CD4-positive, CD25-positive, alpha-beta regulatory T cell (primary cell): Measurements from ENCODE around the gene TMEM181. TPM values are rescaled to one million over a fixed set of nuclear protein-coding genes. Genes with fewer than 3 reads are reported as not detected.
A peak's percentile ranks its signal among the peaks of the same experiment; 100 is the strongest.

ENCODE experiments used
- ATAC-seq, 2 donors: fragments of 150-1000 bp; cut with Tn5 transposase; one replicate each; pipeline ENCODE4 v1.10.0; 2021; ENCODE audit warnings: low read depth in 2 of 2, moderate number of reproducible peaks in 2 of 2, moderate library complexity in 1 of 2
- DNase-seq, 3 donors: peaks; one replicate each; pipeline versions ENCODE4 v3.0.0 to v3.0.0-alpha.2; 2012 to 2022; ENCODE audit warnings: mixed read lengths in 1 of 3
- H3K27ac ChIP-seq: one replicate; pipeline ENCODE4 v1.7.0; 2013; ENCODE audit warnings: mild to moderate bottlenecking, low read length; ENCODE audit not compliant: insufficient read depth, poor library complexity, severe bottlenecking
- H3K27me3 ChIP-seq: one replicate; pipeline ENCODE4 v1.7.0; 2013; ENCODE audit warnings: low read length; ENCODE audit not compliant: control insufficient read depth, insufficient read depth
- H3K36me3 ChIP-seq: one replicate; pipeline ENCODE4 v1.7.0; 2013; ENCODE audit warnings: mild to moderate bottlenecking, low read length, moderate library complexity; ENCODE audit not compliant: control insufficient read depth, insufficient read depth
- H3K4me1 ChIP-seq: 2 replicates; pipeline ENCODE4 v1.7.0; 2013; ENCODE audit warnings: mild to moderate bottlenecking, low read length; ENCODE audit not compliant: insufficient read depth, control insufficient read depth, poor library complexity, severe bottlenecking
- H3K4me3 ChIP-seq: one replicate; pipeline ENCODE4 v1.7.0; 2013; ENCODE audit warnings: low read depth, mild to moderate bottlenecking, low read length, moderate library complexity
- H3K9me3 ChIP-seq, 2 experiments: 1 replicate in 1 of 2; 2 replicates in 1 of 2; pipeline ENCODE4 v1.7.0; 2013; ENCODE audit warnings: low read length in 2 of 2, mild to moderate bottlenecking in 1 of 2, moderate library complexity in 1 of 2; ENCODE audit not compliant: control insufficient read depth in 2 of 2
- H3K27ac Mint-ChIP-seq, 3 donors: one replicate each; pipeline ENCODE4 v1.8.0; 2020 to 2022; ENCODE audit warnings: mild to moderate bottlenecking in 3 of 3, mixed read lengths in 3 of 3, moderate library complexity in 2 of 3
- H3K27me3 Mint-ChIP-seq: one replicate; pipeline ENCODE4 v1.8.0; 2022; ENCODE audit warnings: mild to moderate bottlenecking, mixed read lengths
- H3K36me3 Mint-ChIP-seq: one replicate; pipeline ENCODE4 v1.8.0; 2020; ENCODE audit warnings: mixed read lengths
- H3K4me1 Mint-ChIP-seq, 4 donors: one replicate each; pipeline ENCODE4 v1.8.0; 2020 to 2022; ENCODE audit warnings: mixed read lengths in 4 of 4, mild to moderate bottlenecking in 1 of 4
- H3K4me3 Mint-ChIP-seq, 4 donors: one replicate each; pipeline ENCODE4 v1.8.0; 2020 to 2022; ENCODE audit warnings: mild to moderate bottlenecking in 4 of 4, mixed read lengths in 4 of 4, moderate library complexity in 3 of 4
- H3K9me3 Mint-ChIP-seq, 7 donors: one replicate each; pipeline ENCODE4 v1.8.0; 2020 to 2022; ENCODE audit warnings: mixed read lengths in 7 of 7, mild to moderate bottlenecking in 3 of 7, moderate library complexity in 2 of 7
- polyA plus RNA-seq, 4 donors: library from polyadenylated mRNA; unstranded; fragments of 300-500 nt; fragmentation: Illumina TruSeq; gene quantifications; one replicate each; pipeline ENCODE4 v1.2.3, GENCODE V29; 2021
- total RNA-seq: library from RNA; stranded (reverse); gene quantifications from one replicate; pipeline ENCODE4 v1.2.3, GENCODE V29; 2022

The TMEM181 gene
- total and polyA plus RNA-seq, 5 donors from 2014 or later: 4.9 to 21.2 (median 5.6) TPM

- H3K27me3 Mint-ChIP-seq: peaks cover 10% of the 10 kb centered on the region
- H3K27ac ChIP-seq: peak overlapping the region; percentile 85
- H3K4me1 Mint-ChIP-seq: peaks cover 23 to 47% (median 38%) of the 10 kb centered on the region in 4 donors
- H3K4me1 ChIP-seq: peaks cover 36% of the 10 kb centered on the region
- peak overlapping the region; percentile 46 to 87 (median 72) for H3K27ac Mint-ChIP-seq
- DNase-seq (no peak), ATAC-seq (no peak)
- no peaks in the 10 kb centered on the region for H3K27me3 ChIP-seq
- no peaks in the 10 kb centered on the region for H3K36me3 ChIP-seq
- H3K4me3 Mint-ChIP-seq: peak overlapping the region; percentile 83 to 97 (median 86)
- H3K9me3 ChIP-seq: no peaks in the 10 kb centered on the region
- no peaks in the 10 kb centered on the region for H3K9me3 Mint-ChIP-seq
- peaks cover 8% of the 10 kb centered on the region for H3K36me3 Mint-ChIP-seq
- peak overlapping the region; percentile 86 for H3K4me3 ChIP-seq
Measured at GRCh38 chr6:158559338-158559894, 475 bp upstream of the TMEM181 start.

- peaks cover 48% of the 10 kb centered on the region for H3K4me1 ChIP-seq
- H3K36me3 ChIP-seq: no peaks in the 10 kb centered on the region
- Mint-ChIP-seq H3K9me3 (no peaks in the 10 kb centered on the region), H3K27me3 (peaks cover 6% of the 10 kb centered on the region), H3K4me1 (peaks cover 24 to 60% (median 42%) of the 10 kb centered on the region in 4 donors), H3K36me3 (peaks cover 15% of the 10 kb centered on the region), H3K27ac (peak overlapping the region; percentile 86 to 97 (median 92)), H3K4me3 (peak overlapping the region; percentile 95 to 98 (median 96))
- no peaks in the 10 kb centered on the region for H3K9me3 ChIP-seq
- DNase-seq: no peak
- H3K4me3 ChIP-seq: peak overlapping the region; percentile 80
- no peaks in the 10 kb centered on the region for H3K27me3 ChIP-seq
- ATAC-seq: no peak
- peak overlapping the region; percentile 85 for H3K27ac ChIP-seq
Measured at GRCh38 chr6:158560836-158561320, 987 bp downstream of the TMEM181 start.

GRCh38 chr6:158561321-158561884 lies 1.5 kb downstream of the TMEM181 start:
- ATAC-seq: no peak
- no peak for DNase-seq
- H3K4me1 Mint-ChIP-seq: peaks cover 24 to 66% (median 47%) of the 10 kb centered on the region in 4 donors
- Histone ChIP-seq H3K9me3 (no peaks in the 10 kb centered on the region), H3K4me3 (peak overlapping the region; percentile 80), H3K27me3 (no peaks in the 10 kb centered on the region), H3K4me1 (peaks cover 48% of the 10 kb centered on the region), H3K27ac (no peak overlapping the region), H3K36me3 (no peaks in the 10 kb centered on the region)
- peak overlapping the region; percentile 86 to 97 (median 92) for H3K27ac Mint-ChIP-seq
- no peaks in the 10 kb centered on the region for H3K9me3 Mint-ChIP-seq
- peak overlapping the region; percentile 95 to 98 (median 96) for H3K4me3 Mint-ChIP-seq
- H3K36me3 Mint-ChIP-seq: peaks cover 19% of the 10 kb centered on the region
- peaks cover 6% of the 10 kb centered on the region for H3K27me3 Mint-ChIP-seq

- H3K27ac Mint-ChIP-seq: peak overlapping the region in 2 of 3 donors; percentile 92 to 97
- H3K9me3 ChIP-seq: no peaks in the 10 kb centered on the region
- peaks cover 24 to 71% (median 52%) of the 10 kb centered on the region in 4 donors for H3K4me1 Mint-ChIP-seq
- H3K4me3 ChIP-seq: peak overlapping the region; percentile 80
- H3K9me3 Mint-ChIP-seq: no peaks in the 10 kb centered on the region
- peaks cover 6% of the 10 kb centered on the region for H3K27me3 Mint-ChIP-seq
- ATAC-seq: no peak
- no peaks in the 10 kb centered on the region for H3K36me3 ChIP-seq
- peaks cover 49% of the 10 kb centered on the region for H3K4me1 ChIP-seq
- no peaks in the 10 kb centered on the region for H3K27me3 ChIP-seq
- peaks cover 19% of the 10 kb centered on the region for H3K36me3 Mint-ChIP-seq
- DNase-seq: no peak
- H3K4me3 Mint-ChIP-seq: peak overlapping the region; percentile 95 to 98 (median 96)
- no peak overlapping the region for H3K27ac ChIP-seq
Measured at GRCh38 chr6:158561938-158562337, 2.0 kb downstream of the TMEM181 start.

GRCh38 chr6:158564243-158565121 lies 4.6 kb downstream of the TMEM181 start:
- peaks cover 70% of the 10 kb centered on the region for H3K4me1 ChIP-seq
- peak overlapping the region; percentile 62 to 83 (median 69) for H3K27ac Mint-ChIP-seq
- H3K27me3 ChIP-seq: no peaks in the 10 kb centered on the region
- H3K4me1 Mint-ChIP-seq: peaks cover 31 to 86% (median 69%) of the 10 kb centered on the region in 4 donors
- H3K9me3 Mint-ChIP-seq: no peaks in the 10 kb centered on the region
- H3K36me3 ChIP-seq: no peaks in the 10 kb centered on the region
- no peak overlapping the region for H3K4me3 ChIP-seq
- H3K27me3 Mint-ChIP-seq: no peaks in the 10 kb centered on the region
- H3K9me3 ChIP-seq: no peaks in the 10 kb centered on the region
- peak overlapping the region; percentile 56 to 86 (median 68) for H3K4me3 Mint-ChIP-seq
- H3K36me3 Mint-ChIP-seq: peaks cover 19% of the 10 kb centered on the region
- peak in 1 of 3 donors; percentile 19 for DNase-seq
- no peak for ATAC-seq
- no peak overlapping the region for H3K27ac ChIP-seq

GRCh38 chr6:158565122-158565429 lies 5.2 kb downstream of the TMEM181 start:
- Mint-ChIP-seq H3K36me3 (peaks cover 19% of the 10 kb centered on the region), H3K9me3 (no peaks in the 10 kb centered on the region), H3K27ac (peak overlapping the region; percentile 7 to 83 (median 62)), H3K4me1 (peaks cover 31 to 91% (median 71%) of the 10 kb centered on the region in 4 donors), H3K4me3 (peak overlapping the region in 2 of 4 donors; percentile 35 to 62), H3K27me3 (no peaks in the 10 kb centered on the region)
- no peaks in the 10 kb centered on the region for H3K27me3 ChIP-seq
- DNase-seq (no peak), ATAC-seq (no peak)
- peaks cover 67% of the 10 kb centered on the region for H3K4me1 ChIP-seq
- H3K27ac ChIP-seq: no peak overlapping the region
- H3K9me3 ChIP-seq: no peaks in the 10 kb centered on the region
- H3K4me3 ChIP-seq: no peak overlapping the region
- H3K36me3 ChIP-seq: no peaks in the 10 kb centered on the region

GRCh38 chr6:158565482-158566040 lies 5.7 kb downstream of the TMEM181 start:
- H3K27me3 Mint-ChIP-seq: no peaks in the 10 kb centered on the region
- peaks cover 30 to 94% (median 71%) of the 10 kb centered on the region in 4 donors for H3K4me1 Mint-ChIP-seq
- H3K4me3 Mint-ChIP-seq: peak overlapping the region in 3 of 4 donors; percentile 33 to 62 (median 57)
- Histone ChIP-seq H3K9me3 (no peaks in the 10 kb centered on the region), H3K4me3 (no peak overlapping the region), H3K4me1 (peaks cover 67% of the 10 kb centered on the region), H3K36me3 (no peaks in the 10 kb centered on the region), H3K27ac (no peak overlapping the region), H3K27me3 (no peaks in the 10 kb centered on the region)
- peaks cover 21% of the 10 kb centered on the region for H3K36me3 Mint-ChIP-seq
- H3K9me3 Mint-ChIP-seq: no peaks in the 10 kb centered on the region
- H3K27ac Mint-ChIP-seq: peak overlapping the region; percentile 92 to 96 (median 95)
- DNase-seq: no peak
- no peak for ATAC-seq
